ENCODE results near the gene ELMO3.

DNA sequence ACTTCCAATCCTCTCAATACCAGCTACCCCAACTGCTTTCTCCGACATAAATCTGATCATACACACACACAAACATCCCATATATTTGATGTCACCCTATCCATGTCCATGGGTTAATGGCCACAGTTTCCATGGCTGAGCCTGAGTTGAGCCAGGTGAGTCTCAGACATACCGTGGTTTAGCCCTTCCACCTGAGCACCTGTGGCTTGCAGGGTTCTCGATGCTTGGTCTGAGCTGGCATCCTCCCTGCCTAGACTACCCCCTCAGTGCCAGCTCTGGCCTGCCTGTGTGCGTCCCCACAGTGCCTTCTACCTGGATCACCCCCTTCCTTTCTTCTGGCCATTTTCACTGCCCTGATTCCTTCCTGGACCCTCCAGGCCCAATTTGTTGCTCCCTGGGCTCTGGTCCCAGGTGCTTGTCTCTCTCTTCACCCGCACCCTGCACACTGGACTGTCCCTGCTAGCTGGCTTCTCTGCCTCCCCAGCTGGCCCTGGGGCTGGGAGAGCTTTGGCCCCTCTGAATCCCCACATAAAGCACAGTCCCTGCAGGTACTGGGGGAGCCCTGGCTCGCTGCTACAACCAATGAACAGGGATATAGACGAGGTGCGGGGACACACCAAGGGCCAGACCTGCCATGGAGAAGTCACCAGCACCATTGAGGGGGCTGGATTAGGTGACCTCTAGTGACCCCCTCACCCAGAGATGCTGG lies 7.4 kb downstream of the ELMO3 start:
- TF ChIP-seq, protein P1, sequence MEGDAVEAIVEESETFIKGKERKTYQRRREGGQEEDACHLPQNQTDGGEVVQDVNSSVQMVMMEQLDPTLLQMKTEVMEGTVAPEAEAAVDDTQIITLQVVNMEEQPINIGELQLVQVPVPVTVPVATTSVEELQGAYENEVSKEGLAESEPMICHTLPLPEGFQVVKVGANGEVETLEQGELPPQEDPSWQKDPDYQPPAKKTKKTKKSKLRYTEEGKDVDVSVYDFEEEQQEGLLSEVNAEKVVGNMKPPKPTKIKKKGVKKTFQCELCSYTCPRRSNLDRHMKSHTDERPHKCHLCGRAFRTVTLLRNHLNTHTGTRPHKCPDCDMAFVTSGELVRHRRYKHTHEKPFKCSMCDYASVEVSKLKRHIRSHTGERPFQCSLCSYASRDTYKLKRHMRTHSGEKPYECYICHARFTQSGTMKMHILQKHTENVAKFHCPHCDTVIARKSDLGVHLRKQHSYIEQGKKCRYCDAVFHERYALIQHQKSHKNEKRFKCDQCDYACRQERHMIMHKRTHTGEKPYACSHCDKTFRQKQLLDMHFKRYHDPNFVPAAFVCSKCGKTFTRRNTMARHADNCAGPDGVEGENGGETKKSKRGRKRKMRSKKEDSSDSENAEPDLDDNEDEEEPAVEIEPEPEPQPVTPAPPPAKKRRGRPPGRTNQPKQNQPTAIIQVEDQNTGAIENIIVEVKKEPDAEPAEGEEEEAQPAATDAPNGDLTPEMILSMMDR (IDR thresholded peaks at IDR 0.05; ENCODE audit: low read depth, low read length) = no peak
- no peak for TF ChIP-seq EZH2phosphoT487 (IDR thresholded peaks at IDR 0.05; ENCODE audit: low read depth)

Data from OCI-LY3 (cell line).